Measurements from ENCODE around the gene LMNTD1. TPM values are rescaled to one million over a fixed set of nuclear protein-coding genes. Genes with fewer than 3 reads are reported as not detected.

LMNTD1 gene
- polyA plus RNA-seq, 3 donors, result not detected

GRCh38 chr12:25585021-25585523 lies 32.0 kb upstream of the LMNTD1 start:
- H3K27ac ChIP-seq (ENCODE audit: low read depth in 1 of 2, low read length in 2 of 2), result no peak overlapping the region
- no peak overlapping the region for H2AFZ ChIP-seq (ENCODE audit: insufficient read depth, low read depth, low read length, poor library complexity, severe bottlenecking)
- no peaks in the 10 kb centered on the region for H3K4me1 Mint-ChIP-seq
- DNase-seq, result no peak
- no peak overlapping the region for H3K27ac Mint-ChIP-seq
- TF ChIP-seq CTCF (IDR thresholded peaks at IDR 0.05), result no peak
- no peak overlapping the region for H3K4me3 Mint-ChIP-seq
- peaks cover 0 to 3% (median 0%) of the 10 kb centered on the region in 3 donors for H3K27me3 Mint-ChIP-seq (ENCODE audit: low read depth in 3 of 3)
- H3K4me2 ChIP-seq (replicated peaks; ENCODE audit: extremely low read depth, low read length, poor library complexity, severe bottlenecking), result no peak overlapping the region
- H3K4me1 ChIP-seq (ENCODE audit: control insufficient read depth in 1 of 2, insufficient read depth in 2 of 2, low read length in 2 of 2), result no peaks in the 10 kb centered on the region
- intact Hi-C loops (cut with micrococcal nuclease), result no loop called here
- H3K79me2 ChIP-seq (ENCODE audit: insufficient read depth, low read length), result no peaks in the 10 kb centered on the region
- H3K9me3 ChIP-seq (replicated peaks in 1 of 2; ENCODE audit: control insufficient read depth in 1 of 2, insufficient read depth in 1 of 2, low read length in 2 of 2), result peaks cover 0 to 4% of the 10 kb centered on the region in 2 donors
- H3K9ac ChIP-seq (ENCODE audit: insufficient read depth, low read length, poor library complexity, severe bottlenecking), result no peak overlapping the region
- H3K27me3 ChIP-seq (ENCODE audit: control insufficient read depth in 2 of 2, insufficient read depth in 2 of 2, low read length in 2 of 2), result no peaks in the 10 kb centered on the region
- WGBS (ENCODE audit: insufficient coverage), result 80% methylated on average over 1 of the region's 2 CpGs
- peaks cover 2 to 8% (median 7%) of the 10 kb centered on the region in 7 donors for H3K9me3 Mint-ChIP-seq
- H3K36me3 ChIP-seq (replicated peaks in 1 of 2; ENCODE audit: control insufficient read depth in 1 of 2, insufficient read depth in 2 of 2, low read length in 2 of 2), result no peaks in the 10 kb centered on the region
- no peaks in the 10 kb centered on the region for H4K20me1 ChIP-seq (ENCODE audit: insufficient read depth, low read length)
- no peak overlapping the region for H3K4me3 ChIP-seq (replicated peaks in 1 of 3; ENCODE audit: low read depth in 2 of 3, low read length in 3 of 3)
- no peaks in the 10 kb centered on the region for H3K36me3 Mint-ChIP-seq

- Histone ChIP-seq H3K4me1 (ENCODE audit: control insufficient read depth in 1 of 2, insufficient read depth in 2 of 2, low read length in 2 of 2) (no peaks in the 10 kb centered on the region), H2AFZ (ENCODE audit: insufficient read depth, low read depth, low read length, poor library complexity, severe bottlenecking) (no peak overlapping the region), H3K9me3 (replicated peaks in 1 of 2; ENCODE audit: control insufficient read depth in 1 of 2, insufficient read depth in 1 of 2, low read length in 2 of 2) (peaks cover 0 to 4% of the 10 kb centered on the region in 2 donors), H4K20me1 (ENCODE audit: insufficient read depth, low read length) (no peaks in the 10 kb centered on the region), H3K79me2 (ENCODE audit: insufficient read depth, low read length) (no peaks in the 10 kb centered on the region), H3K27ac (ENCODE audit: low read depth in 1 of 2, low read length in 2 of 2) (no peak overlapping the region), H3K27me3 (ENCODE audit: control insufficient read depth in 2 of 2, insufficient read depth in 2 of 2, low read length in 2 of 2) (no peaks in the 10 kb centered on the region), H3K36me3 (replicated peaks in 1 of 2; ENCODE audit: control insufficient read depth in 1 of 2, insufficient read depth in 2 of 2, low read length in 2 of 2) (no peaks in the 10 kb centered on the region), H3K4me2 (replicated peaks; ENCODE audit: extremely low read depth, low read length, poor library complexity, severe bottlenecking) (no peak overlapping the region), H3K4me3 (replicated peaks in 1 of 3; ENCODE audit: low read depth in 2 of 3, low read length in 3 of 3) (no peak overlapping the region), H3K9ac (ENCODE audit: insufficient read depth, low read length, poor library complexity, severe bottlenecking) (no peak overlapping the region)
- no peaks in the 10 kb centered on the region for H3K36me3 Mint-ChIP-seq
- WGBS (ENCODE audit: insufficient coverage), result 80% methylated on average over 1 of the region's 5 CpGs
- no peak for DNase-seq
- TF ChIP-seq CTCF (IDR thresholded peaks at IDR 0.05), result no peak
- H3K4me3 Mint-ChIP-seq, result no peak overlapping the region
- H3K27ac Mint-ChIP-seq, result no peak overlapping the region
- intact Hi-C loops (cut with micrococcal nuclease), result no loop called here
- peaks cover 2 to 8% (median 7%) of the 10 kb centered on the region in 7 donors for H3K9me3 Mint-ChIP-seq
- no peaks in the 10 kb centered on the region for H3K4me1 Mint-ChIP-seq
- H3K27me3 Mint-ChIP-seq (ENCODE audit: low read depth in 3 of 3), result peaks cover 0 to 3% (median 0%) of the 10 kb centered on the region in 3 donors
Measured at GRCh38 chr12:25584596-25584995, 31.5 kb upstream of the LMNTD1 start.

All from CD14-positive monocyte (primary cell).